ENCODE measurements around the gene PRX. TPM values are rescaled to one million over a fixed set of nuclear protein-coding genes. Genes with fewer than 3 reads are reported as not detected.

PRX gene
- total RNA-seq, 1 experiment from 2014 or later, result 4.8 TPM

DNA sequence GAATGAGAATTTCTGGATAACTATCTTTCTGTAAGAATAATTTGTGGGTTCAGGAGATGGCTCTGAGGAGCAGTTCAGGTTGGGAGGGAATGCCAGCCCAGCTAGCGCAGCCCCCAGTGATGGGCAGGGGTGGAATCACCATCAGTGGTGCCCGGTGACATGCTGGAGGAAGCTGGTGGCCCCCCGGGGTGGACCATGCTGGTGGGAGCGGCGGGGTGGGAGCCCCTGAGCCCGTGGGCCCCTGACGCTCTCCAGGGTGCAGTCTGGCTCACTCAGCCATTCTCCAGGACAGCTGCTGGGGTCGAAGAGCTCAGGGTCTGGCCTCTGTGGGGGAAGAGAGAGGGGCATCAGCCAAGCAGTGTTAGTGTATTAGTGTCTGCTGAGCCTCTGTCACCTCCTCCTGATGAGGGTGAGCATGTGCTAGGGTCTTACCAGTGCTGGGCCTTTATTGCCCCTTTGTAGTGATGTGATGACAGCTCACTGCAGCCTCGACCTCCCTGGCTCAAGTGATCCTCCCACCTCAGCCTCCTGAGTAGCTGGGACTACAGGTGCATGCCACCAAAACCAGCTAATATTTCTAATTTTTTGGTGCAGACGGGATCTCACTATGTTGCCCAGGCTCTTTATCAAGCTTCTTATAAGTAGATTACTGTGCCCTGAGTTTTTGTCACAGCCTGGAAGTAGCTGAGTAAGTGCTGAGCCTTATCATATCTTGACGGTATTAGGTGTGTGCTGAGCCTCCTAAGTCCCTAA lies 33.6 kb downstream of the PRX start (continued):
- TF ChIP-seq CTCF (IDR thresholded peaks at IDR 0.05 in 2 of 3, conservative IDR thresholded peaks at IDR 0.05 in 1 of 3; ENCODE audit: borderline replicate concordance in 1 of 3, insufficient read depth in 1 of 3, low read depth in 2 of 3, low read length in 2 of 3) (no peak), EZH2 (IDR thresholded peaks at IDR 0.05) (no peak), CBX3 (IDR thresholded peaks at IDR 0.05; ENCODE audit: low read depth) (no peak)

DNA sequence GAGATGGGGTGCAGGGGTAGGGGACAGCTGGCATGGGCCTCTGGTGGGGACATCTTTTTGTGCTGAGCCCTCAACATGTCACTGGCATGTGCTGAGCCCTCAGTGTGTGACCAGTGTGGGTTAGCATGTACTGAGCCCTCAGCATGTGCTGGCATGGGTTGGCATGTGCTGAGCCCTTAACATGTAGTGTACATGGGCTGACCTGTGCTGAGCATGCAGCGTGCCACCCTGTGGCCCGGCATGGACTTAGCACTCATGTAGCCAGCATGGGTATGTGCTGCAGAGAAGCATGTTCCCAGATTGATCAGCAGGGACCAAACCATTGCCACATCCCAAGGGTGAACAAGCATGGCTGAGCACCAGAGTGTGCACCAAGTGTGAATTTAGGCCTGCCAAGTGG lies 34.7 kb downstream of the PRX start:
- H4K20me1 ChIP-seq (ENCODE audit: insufficient read depth), result no peaks in the 10 kb centered on the region
- intact Hi-C loops (cut with micrococcal nuclease), result no loop called here
- H3K36me3 ChIP-seq (ENCODE audit: control insufficient read depth in 1 of 2, insufficient read depth in 2 of 2, low read length in 2 of 2), result no peaks in the 10 kb centered on the region; a peak in 1 of 4 replicates
- no peaks in the 10 kb centered on the region for H3K9me3 ChIP-seq (ENCODE audit: control insufficient read depth in 1 of 2, insufficient read depth in 1 of 2, low read depth in 1 of 2, low read length in 2 of 2)
- no peak for ATAC-seq
- H3K9me2 ChIP-seq (ENCODE audit: insufficient read depth), result no peaks in the 10 kb centered on the region
- no peak overlapping the region for H3K4me2 ChIP-seq (ENCODE audit: low read length)
- ChIA-PET POLR2A (no interaction called here), RAD21 (ENCODE audit: low non-redundant PET in 1 of 2, low total read pairs in 2 of 2, uncharacterized antibody in 2 of 2, unreplicated experiment in 2 of 2) (no interaction called here), CTCF (interaction anchor here (1.3 kb wide), 1 partner anchor 238 kb away, joined by 3 read pairs; no protein-coding TSS in a partner anchor)
- DNase-seq (ENCODE audit: low read depth, low spot score), result no peak
- no peaks in the 10 kb centered on the region for H3K27me3 ChIP-seq (ENCODE audit: insufficient read depth, low read length)
- H3K27ac ChIP-seq (ENCODE audit: low read depth, low read length), result no peak overlapping the region
- H3K79me2 ChIP-seq (ENCODE audit: insufficient read depth, low read length), result no peaks in the 10 kb centered on the region
- no peak overlapping the region for H3K4me3 ChIP-seq (replicated peaks in 1 of 2; ENCODE audit: low read depth in 1 of 2, low read length in 2 of 2)
- H3K4me1 ChIP-seq (ENCODE audit: control insufficient read depth in 1 of 2, insufficient read depth in 2 of 2, low read length in 2 of 2), result no peaks in the 10 kb centered on the region
- no peak overlapping the region for H3K9ac ChIP-seq (ENCODE audit: low read length)
- no peak for TF ChIP-seq CEBPB (IDR thresholded peaks at IDR 0.05; ENCODE audit: low read depth)
- no peak for TF ChIP-seq CTCF (IDR thresholded peaks at IDR 0.05 in 2 of 3, conservative IDR thresholded peaks at IDR 0.05 in 1 of 3; ENCODE audit: borderline replicate concordance in 1 of 3, insufficient read depth in 1 of 3, low read depth in 2 of 3, low read length in 2 of 3)
- TF ChIP-seq POLR2AphosphoS5 (IDR thresholded peaks at IDR 0.05; ENCODE audit: low read depth, low read length), result no peak
- no peak for TF ChIP-seq SP1 (IDR thresholded peaks at IDR 0.05; ENCODE audit: low read depth)
- no peak for TF ChIP-seq EZH2phosphoT487 (IDR thresholded peaks at IDR 0.05; ENCODE audit: borderline replicate concordance)
- H2AFZ ChIP-seq (ENCODE audit: low read depth, low read length, poor library complexity, severe bottlenecking), result no peak overlapping the region
- BruUV-seq (replicated peaks), result no TSS peak
